ENCODE data around the gene RTKN.
"Not testable (repeated sequence)": the region's sequence is repeated elsewhere in the genome, so short reads cannot be mapped to it uniquely, and the experiment has no call there.

RTKN gene

DNA sequence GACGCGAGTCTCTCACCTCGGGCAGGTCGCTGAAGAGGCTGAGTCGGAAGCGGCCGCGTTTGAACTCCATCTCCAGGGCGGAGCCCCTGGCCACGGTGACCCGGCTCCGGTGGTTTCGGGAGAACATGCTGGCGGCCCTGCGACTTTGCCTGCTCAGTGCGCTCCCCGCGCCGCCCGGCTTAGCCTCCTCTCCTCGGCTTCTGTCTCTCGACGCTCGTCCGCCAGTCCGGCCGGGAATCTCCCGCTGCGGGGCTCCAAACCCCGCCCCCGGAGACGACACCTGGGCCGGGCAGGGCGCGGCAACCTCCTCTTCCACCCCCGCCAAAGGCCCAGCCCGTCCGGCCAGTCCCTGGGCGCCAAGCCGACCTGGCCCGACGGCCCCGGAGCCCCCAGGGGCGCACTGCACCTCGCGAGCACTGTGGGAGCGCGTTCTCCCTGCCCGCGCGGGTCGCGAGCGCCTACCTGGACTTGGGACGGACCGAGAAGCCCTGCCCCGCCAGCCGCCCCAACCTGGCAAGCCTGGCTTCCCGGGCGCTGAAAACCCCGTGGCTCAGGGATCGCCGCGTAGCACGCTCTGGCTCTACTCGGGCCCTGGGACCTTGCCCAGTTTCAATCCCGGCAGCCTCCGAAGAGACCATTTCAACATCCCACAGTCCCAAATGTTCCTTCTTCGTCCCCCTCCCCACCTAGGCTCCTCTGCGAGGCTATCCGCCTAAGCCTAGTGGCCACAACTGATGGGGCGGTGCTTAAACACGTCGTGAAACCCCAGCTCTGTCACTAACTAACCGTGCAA is at the start of gene RTKN:
RTKN (minus strand) TSS at position 248 of the 793 bp plus-strand sequence; CDS start at position 127, 121 bp downstream.
- no peak for DNase-seq

DNA sequence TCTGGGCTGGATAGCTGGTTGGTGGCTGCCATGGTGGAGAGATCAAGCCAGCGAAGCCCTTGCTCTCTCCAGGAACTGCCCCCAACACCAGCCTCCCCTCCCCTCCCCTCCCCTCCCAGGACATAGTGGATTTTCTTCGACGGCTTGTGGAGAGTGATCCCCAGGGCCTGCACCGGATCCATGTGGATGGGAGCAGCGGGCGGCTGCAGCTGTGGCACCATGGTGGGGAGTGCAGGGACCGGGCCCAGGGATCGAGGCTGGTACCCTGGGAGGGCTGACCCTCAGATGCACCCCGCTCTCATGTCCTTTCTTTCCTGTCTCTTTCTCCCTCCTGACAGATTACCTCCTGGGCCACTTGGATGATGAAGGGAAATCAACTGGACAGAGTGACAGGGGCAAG is 48.2 kb upstream of the RTKN start:
- no peak for DNase-seq

DNA sequence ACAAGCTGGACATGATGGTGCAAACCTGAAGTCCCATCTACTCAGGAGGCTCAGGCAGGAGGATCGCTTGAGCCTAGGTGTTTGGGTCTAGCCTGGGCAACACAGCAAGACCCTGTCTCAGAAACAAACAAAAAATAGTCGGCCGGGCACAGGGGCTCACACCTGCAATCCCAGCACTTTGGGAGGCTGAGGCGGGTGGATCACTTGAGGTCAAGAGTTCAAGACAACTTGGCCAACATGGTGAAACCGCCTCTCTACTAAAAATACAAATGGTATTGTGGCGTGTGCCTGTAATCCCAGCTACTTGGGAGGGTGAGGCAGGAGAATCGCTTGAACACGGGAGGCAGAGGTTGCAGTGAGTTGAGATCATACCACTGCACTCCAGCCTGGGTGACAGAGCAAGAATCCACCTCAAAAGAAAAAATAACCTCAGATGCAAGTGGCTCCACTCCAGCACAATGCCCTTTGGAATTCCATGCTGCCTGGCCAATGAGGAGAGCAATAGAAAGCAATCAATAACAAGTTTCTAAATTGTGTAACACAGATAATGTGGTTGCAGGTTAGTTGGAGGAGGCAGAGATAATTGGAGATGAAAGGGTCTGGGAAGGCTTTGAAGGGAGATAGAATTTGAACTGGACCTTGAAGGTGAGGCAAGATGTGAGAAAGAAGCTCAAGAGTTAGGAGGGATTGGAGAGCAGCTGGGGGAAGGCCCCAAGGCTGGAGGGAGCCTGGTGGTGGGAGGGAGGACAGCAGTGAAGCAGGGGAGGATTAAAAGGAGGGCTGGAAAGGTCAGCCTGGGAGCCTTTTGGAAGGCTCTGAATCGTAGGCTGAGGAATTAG is 47.1 kb upstream of the RTKN start:
- DNase-seq: no peak

GRCh38 chr2:74486141-74486540 is 44.4 kb upstream of the RTKN start:
- no peak for DNase-seq

- not testable (repeated sequence) for DNase-seq
These were observed 42.0 kb upstream of the RTKN start for GRCh38 chr2:74483675-74484164.

DNA sequence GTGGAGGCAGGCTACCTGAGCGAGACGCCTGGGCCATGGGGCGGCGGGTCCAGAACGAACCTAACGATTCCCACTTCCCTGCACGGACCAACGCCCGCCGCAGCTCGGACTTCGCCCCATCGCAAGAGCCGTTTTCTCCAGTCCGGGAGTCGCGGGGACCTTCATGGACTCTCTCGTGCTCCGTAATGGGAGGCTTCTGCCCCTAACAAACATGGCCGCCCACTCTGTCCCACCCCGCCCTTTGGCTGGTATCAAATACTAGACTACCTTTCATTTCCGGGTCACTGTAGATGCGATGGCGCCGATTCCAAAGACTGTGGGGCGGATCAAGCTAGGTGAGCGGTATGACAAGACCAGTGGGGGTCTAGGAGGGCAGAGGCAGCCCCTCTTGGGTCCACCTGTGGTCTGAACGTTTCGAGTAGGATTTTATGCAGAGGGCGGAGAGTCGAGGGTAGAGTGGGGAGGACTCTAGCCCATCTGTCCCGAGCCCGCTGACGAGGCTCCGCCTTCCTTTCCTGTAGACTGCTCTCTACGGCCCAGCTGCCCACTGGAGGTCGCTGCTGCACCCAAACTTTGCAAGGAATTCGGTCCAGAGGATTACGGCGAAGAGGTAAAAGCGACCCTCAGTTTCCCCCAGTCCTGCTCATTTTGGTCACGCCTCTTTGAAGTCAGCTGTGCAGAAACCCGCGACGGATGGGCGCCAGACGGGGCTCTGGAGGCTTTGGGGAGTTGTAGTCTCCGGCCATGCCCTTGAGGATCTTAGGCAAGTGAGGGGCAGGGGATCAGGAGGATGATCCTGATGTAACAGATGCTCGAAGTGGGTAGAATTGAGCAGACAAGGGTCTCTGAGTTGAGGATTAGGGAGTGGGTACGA is 41.3 kb upstream of the RTKN start, which contains the start of the genes CCDC142 and TTC31:
CCDC142 (minus strand) TSS at position 198 of the 874 bp plus-strand sequence; CDS start at position 37, 161 bp downstream.
TTC31 (plus strand) TSS at position 281 of the 874 bp plus-strand sequence; CDS start at position 296, 15 bp downstream.
- peak; percentile 82 to 89 for DNase-seq

DNA sequence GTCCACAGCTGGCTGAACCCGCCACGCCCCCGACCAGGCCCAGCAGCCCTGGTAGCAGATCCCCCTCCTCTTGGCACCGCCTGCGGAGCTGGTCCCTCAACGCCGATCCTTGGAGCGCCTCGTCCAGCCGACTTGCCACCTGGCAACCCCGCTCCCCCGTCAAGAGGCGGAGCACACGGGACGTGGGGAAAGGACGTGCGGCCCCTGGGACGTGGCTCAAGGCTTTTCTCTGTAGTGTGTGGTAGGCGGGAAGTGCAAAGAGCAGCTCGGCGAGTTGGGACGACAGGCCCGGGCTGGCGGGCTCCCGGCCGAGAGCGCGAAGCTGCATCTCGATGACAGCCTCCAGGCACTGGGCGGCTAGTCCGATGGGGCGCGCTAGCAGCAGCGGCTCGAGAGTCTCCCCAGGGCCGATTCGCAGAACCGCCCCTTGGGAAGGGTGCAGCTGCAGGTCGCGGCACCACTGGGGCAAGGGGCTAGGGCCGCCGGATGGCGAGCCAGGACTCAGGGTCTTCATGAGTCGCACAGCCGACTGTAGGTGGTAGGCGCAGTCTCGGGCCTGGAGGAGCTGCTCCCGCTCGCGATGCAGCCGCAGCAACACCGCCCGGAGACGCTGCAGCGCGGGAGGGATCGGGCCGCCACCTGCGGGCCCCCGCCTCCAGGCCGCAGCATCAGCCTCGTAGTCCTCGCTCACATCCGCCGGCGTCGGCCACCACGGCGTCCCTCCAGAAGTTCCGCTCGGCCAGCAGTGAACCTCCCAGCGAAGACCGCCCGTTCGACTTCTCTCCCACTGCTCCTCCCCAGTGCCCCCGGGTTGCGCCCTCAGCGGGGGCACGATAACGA is 40.4 kb upstream of the RTKN start:
- DNase-seq: peak in 1 of 2 donors; percentile 50

DNA sequence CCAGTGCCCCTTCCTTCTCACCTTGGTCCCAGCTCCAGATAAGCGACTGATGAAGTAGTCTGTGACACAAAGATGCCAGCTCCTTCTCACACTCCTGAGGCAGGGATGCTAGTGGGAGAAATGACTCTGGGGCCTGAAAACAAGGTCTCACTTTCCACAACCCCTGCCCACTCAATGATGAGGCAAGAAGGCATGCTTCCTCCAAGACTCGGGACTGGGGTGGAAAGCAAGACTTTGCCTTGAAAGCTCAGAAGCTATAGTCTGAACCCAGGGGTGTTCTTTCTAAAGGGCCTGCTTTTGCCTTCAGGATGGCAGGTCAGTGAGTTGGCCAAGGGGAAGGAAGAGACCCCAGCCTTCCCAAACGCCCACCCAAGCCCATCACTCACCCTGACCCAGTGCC is 39.7 kb upstream of the RTKN start:
- DNase-seq: no peak

- DNase-seq: no peak
These were observed 33.2 kb upstream of the RTKN start for GRCh38 chr2:74474899-74475298.

- DNase-seq: no peak
These were observed 32.7 kb upstream of the RTKN start for GRCh38 chr2:74474481-74474880.

DNA sequence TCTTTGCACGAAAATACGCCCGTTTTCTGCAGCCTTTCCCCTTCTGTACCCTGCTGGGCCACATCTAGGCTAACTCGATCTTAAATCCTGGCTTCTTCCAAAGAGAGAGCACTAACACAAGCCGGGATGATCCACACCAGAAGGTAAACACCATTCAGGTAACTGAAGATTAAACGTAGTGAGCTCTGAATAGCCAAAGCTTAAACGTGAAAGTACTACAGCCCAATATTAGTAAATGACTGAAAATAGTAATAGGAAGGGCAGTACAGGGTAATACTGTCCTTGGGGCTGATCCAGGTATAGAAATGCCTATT is 31.2 kb upstream of the RTKN start:
- no peak for DNase-seq

GRCh38 chr2:74472086-74472944 is 30.6 kb upstream of the RTKN start, which contains the start of gene MRPL53:
Gene MRPL53 (minus strand): TSS chr2:74472680. CDS start chr2:74472660, 20 bp downstream.
- peak; percentile 96 to 97 for DNase-seq

DNA sequence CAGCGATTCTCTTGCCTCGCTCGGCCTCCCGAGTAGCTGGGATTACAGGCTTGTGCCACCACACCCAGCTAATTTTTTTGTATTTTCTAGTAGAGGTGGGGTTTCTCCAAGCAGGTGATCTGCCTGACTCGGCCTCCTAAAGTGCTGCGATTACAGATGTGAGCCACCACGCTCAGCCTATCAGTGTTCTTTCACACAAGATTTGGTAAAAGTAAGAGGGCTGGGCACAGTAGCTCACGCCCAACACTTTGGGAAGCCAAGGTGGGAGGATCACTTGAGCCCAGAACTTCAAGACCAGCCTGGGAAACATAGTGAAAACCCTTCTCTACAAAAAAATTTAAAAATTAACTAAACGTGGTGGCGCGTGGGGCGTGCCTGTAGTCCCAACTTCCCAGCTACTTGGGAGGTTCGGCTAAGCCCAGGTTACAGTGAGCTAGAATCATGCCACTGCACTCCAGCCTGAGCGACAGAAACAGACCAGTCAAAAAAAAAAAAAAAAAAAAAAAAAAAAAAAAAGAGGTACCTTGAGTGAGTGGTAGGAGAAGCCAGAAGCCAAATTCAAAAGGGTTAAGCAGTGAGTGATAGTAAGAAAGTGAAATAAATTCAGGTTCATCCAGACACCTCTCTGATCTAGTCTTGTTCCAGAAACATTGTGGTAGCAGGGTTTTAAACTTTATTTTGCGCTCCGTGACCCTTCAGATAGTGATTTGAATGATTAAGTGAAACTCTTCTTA is 29.8 kb upstream of the RTKN start:
- no peak for DNase-seq

GRCh38 chr2:74470742-74471141 is 29.0 kb upstream of the RTKN start:
- DNase-seq: not testable (repeated sequence)

GRCh38 chr2:74464406-74464805 is 22.7 kb upstream of the RTKN start:
- no peak for DNase-seq

DNA sequence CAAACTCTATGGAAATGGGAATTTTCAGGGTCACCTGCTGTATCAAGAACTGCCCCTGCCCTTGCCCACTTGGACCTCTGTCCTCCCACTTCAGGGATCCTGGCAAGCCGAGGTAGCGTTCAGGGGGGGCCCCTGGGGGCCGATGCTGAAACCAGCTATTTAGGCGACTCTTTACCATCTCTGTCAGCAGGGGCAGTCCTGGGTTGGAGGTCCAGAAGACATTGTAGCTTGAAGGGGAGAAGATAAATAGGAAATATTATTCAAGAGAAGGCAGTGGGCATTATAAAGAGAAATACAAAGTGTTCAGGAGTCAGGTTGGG is 21.0 kb upstream of the RTKN start:
- no peak for DNase-seq

GRCh38 chr2:74462054-74462785 is 20.5 kb upstream of the RTKN start:
- DNase-seq: no peak

- no peak for DNase-seq
These were observed 19.7 kb upstream of the RTKN start for GRCh38 chr2:74461187-74462053.
